HepG2 (cell line): Measurements from ENCODE around the gene MTF1. TPM values are rescaled to one million over a fixed set of nuclear protein-coding genes. Genes with fewer than 3 reads are reported as not detected.

Experiments used
- ATAC-seq: fragments of 200-7000 bp; cut with Tn5 transposase; 3 replicates; pipeline ENCODE4 v1.9.1; 2020; ENCODE audit warnings: mild to moderate bottlenecking, moderate library complexity
- BruUV-seq: library from RNA; stranded (reverse); fragments of 400-500 nt; replicated peaks from 2 replicates; lab custom pipeline; 2021; lab: Mats Ljungman, UMichigan
- CTCF ChIA-PET: fragments of 300-600 bp; formaldehyde crosslinking; extraction: SDS; loops from one replicate; lab custom pipeline; 2021; ENCODE audit warnings: low total read pairs, inconsistent platforms, low intra/inter-chr PET ratio; lab: Yijun Ruan, JAX
- POLR2A ChIA-PET: fragments of 350-600 bp; sonication (Branson Sonifier 250); formaldehyde crosslinking; loops from one replicate; lab custom pipeline; 2020; ENCODE audit warnings: antibody characterized with exemption, inconsistent platforms; lab: Yijun Ruan, JAX
- DNase-seq: peaks from one replicate; pipeline ENCODE4 v3.0.0-alpha.2; 2015; ENCODE audit warnings: low spot score
- FAIRE-seq: peaks from 3 replicates; lab custom pipeline; 2011; peaks lifted over from hg19 to GRCh38; lab: Jason Lieb, UNC
- H2AFZ ChIP-seq: one replicate; pipeline ENCODE4 v1.6.1; 2011; ENCODE audit warnings: low read length, inconsistent platforms
- H3K27ac ChIP-seq: fragments of 300-600 bp; 3 replicates; pipeline ENCODE4 v1.8.0; 2011; ENCODE audit warnings: mixed run types, mild to moderate bottlenecking, mixed read lengths, low read length, inconsistent platforms; ENCODE audit not compliant: insufficient read depth; ENCODE audit errors: extremely low read length
- H3K27me3 ChIP-seq, 2 experiments: fragments of 200-600 bp in 1 of 2; 2 replicates in 1 of 2; 3 replicates in 1 of 2; pipeline versions ENCODE4 v1.6.0 to v1.8.0; 2011; ENCODE audit warnings: low read length in 2 of 2, mild to moderate bottlenecking in 2 of 2, moderate library complexity in 2 of 2, inconsistent platforms in 1 of 2; ENCODE audit not compliant: insufficient read depth in 2 of 2, control insufficient read depth in 1 of 2
- H3K36me3 ChIP-seq, 2 experiments: fragments of 200-600 bp in 1 of 2; replicated peaks in 1 of 2; 2 replicates in 1 of 2; 3 replicates in 1 of 2; pipeline versions ENCODE4 v1.5.1 to v1.8.0; 2011; ENCODE audit warnings: low read length in 2 of 2, inconsistent platforms in 1 of 2; ENCODE audit not compliant: insufficient read depth in 2 of 2, control insufficient read depth in 1 of 2
- H3K4me1 ChIP-seq: 2 replicates; pipeline ENCODE4 v1.5.1; 2012; ENCODE audit warnings: low read length, inconsistent platforms; ENCODE audit not compliant: insufficient read depth
- H3K4me2 ChIP-seq: 2 replicates; pipeline ENCODE4 v1.6.0; 2011; ENCODE audit warnings: low read depth, low read length, inconsistent platforms
- H3K4me3 ChIP-seq, 3 experiments: fragments of 200-600 bp in 1 of 3; sonication (generic), shearing (Covaris generic) in 1 of 3; replicated peaks in 1 of 3; 2 replicates each; pipeline ENCODE4 v1.5.1; 2011 to 2016; ENCODE audit warnings: low read length in 3 of 3, inconsistent platforms in 2 of 3, low read depth in 2 of 3, mild to moderate bottlenecking in 2 of 3, control low read depth in 1 of 3, mixed read lengths in 1 of 3; ENCODE audit not compliant: insufficient read depth in 1 of 3
- H3K79me2 ChIP-seq: one replicate; pipeline ENCODE4 v1.6.1; 2011; ENCODE audit warnings: low read length, inconsistent platforms; ENCODE audit not compliant: insufficient read depth
- H3K9ac ChIP-seq: 2 replicates; pipeline ENCODE4 v1.6.0; 2011; ENCODE audit warnings: mild to moderate bottlenecking, low read depth, low read length, inconsistent platforms; ENCODE audit not compliant: insufficient read depth
- H3K9me3 ChIP-seq: 2 replicates; pipeline ENCODE4 v1.5.1; 2012; ENCODE audit warnings: mild to moderate bottlenecking, low read length
- H4K20me1 ChIP-seq: 2 replicates; pipeline ENCODE4 v1.6.0; 2011; ENCODE audit warnings: inconsistent platforms, mild to moderate bottlenecking, low read length, moderate library complexity; ENCODE audit not compliant: insufficient read depth
- CSRNP2 ChIP-seq: sonication (generic); formaldehyde crosslinking; conservative IDR thresholded peaks from 2 replicates; pipeline ENCODE4 v1.8.0; 2022; ENCODE audit warnings: low read depth, missing genetic modification reagents
- HOXA5 ChIP-seq: sonication (generic); formaldehyde crosslinking; IDR thresholded peaks from 2 replicates; pipeline ENCODE4 v1.4.0; 2020; ENCODE audit warnings: missing genetic modification reagents
- POLR2AphosphoS2 ChIP-seq: IDR thresholded peaks from 2 replicates; pipeline ENCODE4 v1.6.1; 2011; ENCODE audit warnings: low read depth, low read length, improper control_type of control experiment
- REL ChIP-seq: sonication (generic); formaldehyde crosslinking; conservative IDR thresholded peaks from 2 replicates; pipeline ENCODE4 v1.8.0; 2022; ENCODE audit warnings: mild to moderate bottlenecking, missing genetic modification reagents, moderate library complexity
- ZMYM2 ChIP-seq: sonication (generic); formaldehyde crosslinking; IDR thresholded peaks from 2 replicates; pipeline ENCODE4 v1.8.0; 2022; ENCODE audit warnings: mild to moderate bottlenecking, missing genetic modification reagents
- ZNF235 ChIP-seq: sonication (generic); formaldehyde crosslinking; IDR thresholded peaks from 2 replicates; pipeline ENCODE4 v1.8.1; 2023; ENCODE audit warnings: mild to moderate bottlenecking, missing genetic modification reagents, borderline replicate concordance
- ZNF281 ChIP-seq: sonication (generic); formaldehyde crosslinking; IDR thresholded peaks from 2 replicates; pipeline ENCODE4 v1.4.0; 2020; ENCODE audit warnings: missing genetic modification reagents, borderline replicate concordance
- ZNF350 ChIP-seq: sonication (generic); formaldehyde crosslinking; IDR thresholded peaks from 2 replicates; pipeline ENCODE4 v1.4.0; 2020; ENCODE audit warnings: mild to moderate bottlenecking, low read depth, missing genetic modification reagents, borderline replicate concordance
- ZNF383 ChIP-seq: sonication (generic); formaldehyde crosslinking; IDR thresholded peaks from 2 replicates; pipeline ENCODE4 v1.4.0; 2020; ENCODE audit warnings: missing genetic modification reagents, mild to moderate bottlenecking, borderline replicate concordance
- ZNF691 ChIP-seq: sonication (generic); formaldehyde crosslinking; IDR thresholded peaks from 2 replicates; pipeline ENCODE4 v1.4.0; 2020; ENCODE audit warnings: missing genetic modification reagents, low read depth, mild to moderate bottlenecking, borderline replicate concordance
- ZSCAN20 ChIP-seq: sonication (generic); formaldehyde crosslinking; IDR thresholded peaks from 2 replicates; pipeline ENCODE4 v1.4.0; 2020; ENCODE audit warnings: missing genetic modification reagents, mild to moderate bottlenecking, borderline replicate concordance
- ZSCAN30 ChIP-seq: sonication (generic); formaldehyde crosslinking; IDR thresholded peaks from 2 replicates; pipeline ENCODE4 v1.5.0; 2020; ENCODE audit warnings: mild to moderate bottlenecking, missing genetic modification reagents
- WGBS: methylation state at CpG from one replicate; pipeline ENCODE4 v1.1.6; 2017; ENCODE audit warnings: low lambda C conversion rate; 5-methylcytosine and 5-hydroxymethylcytosine counted together
- in situ Hi-C: cut with HindIII; loops from 2 replicates; pipeline ENCODE4 v1.10.0; 2017; ENCODE audit warnings: low pct_unique_long_range_greater_than_20kb; ENCODE audit not compliant: extremely low pct_ligation_motif_present
- intact Hi-C: fragments of 100-400 bp; cut with micrococcal nuclease; formaldehyde crosslinking; loops from one replicate; pipeline ENCODE4 v1.10.0; 2022; ENCODE audit not compliant: unreplicated experiment
- polyA plus RNA-seq, 8 experiments: library from polyadenylated mRNA; depleted of rRNA in 3 of 8; stranded (reverse) in 7 of 8; unstranded in 1 of 8; fragments of >200 nt; fragmentation: Illumina TruSeq in 4 of 8; extraction: Trizol in 4 of 8; gene quantifications; 2 replicates each; pipeline versions ENCODE4 v1.2.1 to v1.2.3, GENCODE V29; 2011 to 2016; ENCODE audit warnings: low read depth in 4 of 8, missing spikeins in 1 of 8, mixed read lengths in 1 of 8; ENCODE audit not compliant: insufficient read depth in 1 of 8
- total RNA-seq, 5 experiments: library from RNA; depleted of rRNA; stranded (reverse); fragments of >200 nt; fragmentation: Illumina TruSeq; extraction: Trizol; gene quantifications; 2 replicates each; pipeline ENCODE4 v1.2.3, GENCODE V29; 2016; ENCODE audit warnings: low read depth in 1 of 5

MTF1 gene
- total and polyA plus RNA-seq, 2 of the 13 experiments (the other 11 are each of a cell fraction or from before 2014, with no cell fraction given): 2.4 to 3.3 TPM

GRCh38 chr1:37862330-37862729 is 2.9 kb upstream of the MTF1 start (continued):
- TF ChIP-seq ZNF691: no peak

- no peak for FAIRE-seq
- intact Hi-C loops (no loop called here), in situ Hi-C loops (no loop called here)
- Histone ChIP-seq H4K20me1 (no peaks in the 10 kb centered on the region), H3K4me3 (no peak overlapping the region), H3K9me3 (no peaks in the 10 kb centered on the region), H3K27me3 (peaks cover 0 to 5% of the 10 kb centered on the region in 2 experiments; a peak in 1 of 5 replicates), H3K27ac (no peak overlapping the region), H3K36me3 (peaks cover 6 to 17% of the 10 kb centered on the region in 2 experiments; a peak in 4 of 5 replicates), H3K4me1 (peaks cover 27% of the 10 kb centered on the region), H3K9ac (no peak overlapping the region), H3K4me2 (no peak overlapping the region), H2AFZ (no peak overlapping the region), H3K79me2 (peaks cover 19% of the 10 kb centered on the region)
- no TSS peak for BruUV-seq
- 97% methylated on average over 4 of the region's 4 CpGs for WGBS
- no peak for ATAC-seq
- DNase-seq: no peak
- CTCF ChIA-PET: no interaction called here
- TF ChIP-seq ZNF235 (no peak), ZSCAN20 (CRISPR knock-in tag) (no peak), ZNF281 (CRISPR knock-in tag) (no peak), ZNF383 (no peak), ZMYM2 (CRISPR knock-in tag) (no peak), CSRNP2 (CRISPR knock-in tag) (no peak), POLR2AphosphoS2 (no peak), HOXA5 (no peak), REL (CRISPR knock-in tag) (no peak), ZNF350 (CRISPR knock-in tag) (no peak), ZSCAN30 (CRISPR knock-in tag) (no peak)
- POLR2A ChIA-PET: interaction anchor here (1.9 kb wide), 1 partner anchor 53 kb away, joined by 5 read pairs; the partner anchor contains the start of gene YRDC
Observed at GRCh38 chr1:37861151-37861550, 1.8 kb upstream of the MTF1 start.
